ENCODE measurements around the gene NDUFB10.

GRCh38 chr16:1991135-1991551 is 31.8 kb downstream of the NDUFB10 start:
- TF ChIP-seq ZNF274 (IDR thresholded peaks at IDR 0.05; ENCODE audit: low read depth, low read length) (no peak), SUZ12 (IDR thresholded peaks at IDR 0.05; ENCODE audit: extremely low read depth, insufficient read depth, insufficient read length) (no peak), YY1 (IDR thresholded peaks at IDR 0.05; ENCODE audit: insufficient read depth, insufficient read length) (no peak)

Measured in NT2/D1 (cell line).